H7 (cell line): ENCODE measurements around the gene TMEM107. TPM values are rescaled to one million over a fixed set of nuclear protein-coding genes. Genes with fewer than 3 reads are reported as not detected.

Experiments
- DNase-seq: peaks from one replicate; pipeline ENCODE4 v3.0.0; 2012
- H3K27me3 ChIP-seq: 2 replicates; pipeline ENCODE4 v1.6.0; 2011; ENCODE audit warnings: mild to moderate bottlenecking, low read length; ENCODE audit not compliant: control insufficient read depth, insufficient read depth
- H3K36me3 ChIP-seq: replicated peaks from 2 replicates; pipeline ENCODE4 v1.5.1; 2011; ENCODE audit warnings: low read length; ENCODE audit not compliant: control insufficient read depth, insufficient read depth
- H3K4me3 ChIP-seq: 2 replicates; pipeline ENCODE4 v1.5.1; 2011; ENCODE audit warnings: low read depth, mild to moderate bottlenecking, control low read depth, low read length, moderate library complexity; ENCODE audit not compliant: insufficient read depth
- total RNA-seq: library from RNA; depleted of rRNA; stranded (reverse); fragments of >200 nt; shearing (Covaris generic); gene quantifications from 2 replicates; pipeline ENCODE4 v1.2.3, GENCODE V29; 2014

The TMEM107 gene
- total RNA-seq, 1 experiment from 2014 or later = 27.7 TPM

GRCh38 chr17:8159459-8160223, 16.5 kb downstream of the TMEM107 start:
- no peaks in the 10 kb centered on the region for H3K27me3 ChIP-seq
- peaks cover 10% of the 10 kb centered on the region for H3K36me3 ChIP-seq
- no peak overlapping the region for H3K4me3 ChIP-seq
- peak; percentile 11 for DNase-seq

- DNase-seq = peak; percentile 33
- Histone ChIP-seq H3K27me3 (no peaks in the 10 kb centered on the region), H3K4me3 (no peak overlapping the region), H3K36me3 (peaks cover 10% of the 10 kb centered on the region)
These were observed 17.2 kb downstream of the TMEM107 start for GRCh38 chr17:8159032-8159400.

GRCh38 chr17:8158267-8159031, 17.7 kb downstream of the TMEM107 start:
- Histone ChIP-seq H3K36me3 (peaks cover 10% of the 10 kb centered on the region), H3K4me3 (no peak overlapping the region), H3K27me3 (no peaks in the 10 kb centered on the region)
- DNase-seq = peak; percentile 92

GRCh38 chr17:8156246-8156992, 19.8 kb downstream of the TMEM107 start:
- Histone ChIP-seq H3K4me3 (peak overlapping the region; percentile 68), H3K36me3 (peaks cover 10% of the 10 kb centered on the region), H3K27me3 (no peaks in the 10 kb centered on the region)
- DNase-seq = peak; percentile 99

GRCh38 chr17:8155996-8156245, 20.3 kb downstream of the TMEM107 start:
- Histone ChIP-seq H3K36me3 (peaks cover 6% of the 10 kb centered on the region), H3K27me3 (no peaks in the 10 kb centered on the region), H3K4me3 (peak overlapping the region; percentile 64)
- DNase-seq = no peak

- DNase-seq = no peak
- H3K27me3 ChIP-seq = no peaks in the 10 kb centered on the region
- peak overlapping the region; percentile 64 for H3K4me3 ChIP-seq
- peaks cover 4% of the 10 kb centered on the region for H3K36me3 ChIP-seq
These were observed 20.8 kb downstream of the TMEM107 start for GRCh38 chr17:8155231-8155995.

- Histone ChIP-seq H3K4me3 (peak overlapping the region; percentile 37), H3K36me3 (peaks cover 4% of the 10 kb centered on the region), H3K27me3 (no peaks in the 10 kb centered on the region)
- DNase-seq = no peak
These were observed 21.5 kb downstream of the TMEM107 start for GRCh38 chr17:8154608-8155155.

GRCh38 chr17:8153957-8154607, 22.1 kb downstream of the TMEM107 start:
- DNase-seq = peak; percentile 94
- Histone ChIP-seq H3K27me3 (no peaks in the 10 kb centered on the region), H3K4me3 (peak overlapping the region; percentile 37), H3K36me3 (peaks cover 8% of the 10 kb centered on the region)

- peak; percentile 47 for DNase-seq
- no peaks in the 10 kb centered on the region for H3K27me3 ChIP-seq
- peaks cover 8% of the 10 kb centered on the region for H3K36me3 ChIP-seq
- no peak overlapping the region for H3K4me3 ChIP-seq
These were observed 22.6 kb downstream of the TMEM107 start for GRCh38 chr17:8153525-8153956.

GRCh38 chr17:8153031-8153451, 23.1 kb downstream of the TMEM107 start:
- no peaks in the 10 kb centered on the region for H3K27me3 ChIP-seq
- H3K4me3 ChIP-seq = no peak overlapping the region
- DNase-seq = peak; percentile 22
- H3K36me3 ChIP-seq = peaks cover 10% of the 10 kb centered on the region

GRCh38 chr17:8152112-8152775, 23.9 kb downstream of the TMEM107 start, which contains the start of gene PER1:
TSS of gene PER1 (minus strand) at chr17:8152404. CDS start at chr17:8150706, 1,698 bp downstream.
- Histone ChIP-seq H3K4me3 (peak within 1 kb of the TSS; percentile 89), H3K36me3 (peaks cover 11% of the 10 kb centered on the region), H3K27me3 (no peaks in the 10 kb centered on the region)
- peak; percentile 99 for DNase-seq

- DNase-seq = no peak
These were observed 24.5 kb downstream of the TMEM107 start for GRCh38 chr17:8151641-8152111.

GRCh38 chr17:8151120-8151640, 25.0 kb downstream of the TMEM107 start:
- peak; percentile 93 for DNase-seq
- H3K36me3 ChIP-seq = peaks cover 17% of the 10 kb centered on the region
- no peaks in the 10 kb centered on the region for H3K27me3 ChIP-seq
- peak overlapping the region; percentile 89 for H3K4me3 ChIP-seq

More at GRCh38 chr17:8151641-8152111, 24.5 kb downstream of the TMEM107 start:
- Histone ChIP-seq H3K27me3 (no peaks in the 10 kb centered on the region), H3K4me3 (peak overlapping the region; percentile 89), H3K36me3 (peaks cover 13% of the 10 kb centered on the region)
